ENCODE results near the gene WRAP73. TPM values are rescaled to one million over a fixed set of nuclear protein-coding genes. Genes with fewer than 3 reads are reported as not detected.

Gene WRAP73
- total RNA-seq, 3 donors from 2014 or later = 19.2 to 26.3 (median 21.0) TPM

GRCh38 chr1:3598522-3599285, 51.2 kb downstream of the WRAP73 start:
- Histone ChIP-seq H3K36me3 (ENCODE audit: low read depth) (no peaks in the 10 kb centered on the region), H3K4me3 (no peak overlapping the region), H3K4me1 (ENCODE audit: low read depth) (peaks cover 7% of the 10 kb centered on the region), H3K9me3 (no peaks in the 10 kb centered on the region)
- ATAC-seq (no peak), DNase-seq (no peak)
- no peak for TF ChIP-seq CTCF (IDR thresholded peaks at IDR 0.05)
- intact Hi-C loops (cut with DNase I, micrococcal nuclease) = no loop called here

GRCh38 chr1:3598051-3598491, 51.8 kb downstream of the WRAP73 start:
- H3K36me3 ChIP-seq (ENCODE audit: low read depth) = no peaks in the 10 kb centered on the region
- intact Hi-C loops (cut with DNase I, micrococcal nuclease) = no loop called here
- peaks cover 7% of the 10 kb centered on the region for H3K4me1 ChIP-seq (ENCODE audit: low read depth)
- no peak for TF ChIP-seq CTCF (IDR thresholded peaks at IDR 0.05)
- H3K4me3 ChIP-seq = no peak overlapping the region
- ATAC-seq = peak; percentile 19
- H3K9me3 ChIP-seq = no peaks in the 10 kb centered on the region
- peak in 1 of 3 donors; percentile 22 for DNase-seq

- Histone ChIP-seq H3K4me3 (no peak overlapping the region), H3K9me3 (no peaks in the 10 kb centered on the region), H3K4me1 (ENCODE audit: low read depth) (peaks cover 7% of the 10 kb centered on the region), H3K36me3 (ENCODE audit: low read depth) (no peaks in the 10 kb centered on the region)
- ATAC-seq (peak; percentile 12), DNase-seq (no peak)
- no peak for TF ChIP-seq CTCF (IDR thresholded peaks at IDR 0.05)
- intact Hi-C loops (cut with DNase I, micrococcal nuclease) = no loop called here
Measured at GRCh38 chr1:3597599-3597964, 52.3 kb downstream of the WRAP73 start.

- no peak for ATAC-seq
- no peaks in the 10 kb centered on the region for H3K9me3 ChIP-seq
- no peak for DNase-seq
- H3K4me1 ChIP-seq (ENCODE audit: low read depth) = peaks cover 7% of the 10 kb centered on the region
- no peak for TF ChIP-seq CTCF (IDR thresholded peaks at IDR 0.05)
- no peak overlapping the region for H3K4me3 ChIP-seq
- intact Hi-C loops (cut with DNase I, micrococcal nuclease) = no loop called here
- H3K36me3 ChIP-seq (ENCODE audit: low read depth) = no peaks in the 10 kb centered on the region
Measured at GRCh38 chr1:3596663-3597598, 53.0 kb downstream of the WRAP73 start.

- Histone ChIP-seq H3K9me3 (no peaks in the 10 kb centered on the region), H3K36me3 (ENCODE audit: low read depth) (no peaks in the 10 kb centered on the region), H3K4me3 (no peak overlapping the region), H3K4me1 (ENCODE audit: low read depth) (peaks cover 7% of the 10 kb centered on the region)
- no peak for ATAC-seq
- no peak for DNase-seq
- no peak for TF ChIP-seq CTCF (IDR thresholded peaks at IDR 0.05)
- intact Hi-C loops (cut with DNase I, micrococcal nuclease) = no loop called here
Measured at GRCh38 chr1:3595949-3596348, 54.0 kb downstream of the WRAP73 start.
